MM.1S (cell line): ENCODE measurements around the gene TTC38.

ENCODE experiments used
- CTCF ChIP-seq: fragments of 300-600 bp; sonication (generic); IDR thresholded peaks from 2 replicates; pipeline ENCODE4 v1.5.1; 2016; ENCODE audit warnings: antibody characterized with exemption, low read length, mixed read lengths
- EZH2 ChIP-seq: fragments of 300-600 bp; sonication (generic); optimal IDR thresholded peaks from 2 replicates; pipeline ENCODE3; 2017; ENCODE audit warnings: low read depth, mild to moderate bottlenecking, antibody characterized with exemption, low read length, mixed read lengths

- TF ChIP-seq CTCF (no peak), EZH2 (no peak)
These were observed 11.3 kb upstream of the TTC38 start for GRCh38 chr22:46256358-46256958.
